H1 (cell line): Measurements from ENCODE around the gene ALKBH1. TPM values are rescaled to one million over a fixed set of nuclear protein-coding genes. Genes with fewer than 3 reads are reported as not detected.
"Not testable (repeated sequence)": the region's sequence is repeated elsewhere in the genome, so short reads cannot be mapped to it uniquely, and the experiment has no call there.

Experiments used
- CTCF ChIA-PET: fragments of 300-600 bp; sonication (Branson Sonifier 250); formaldehyde crosslinking; loops from one replicate; lab custom pipeline; 2021; ENCODE audit not compliant: partially characterized antibody; lab: Charles Lee
- POLR2A ChIA-PET: fragments of 300-600 bp; sonication (Branson Sonifier 250); formaldehyde crosslinking; loops from one replicate; lab custom pipeline; 2021; ENCODE audit warnings: inconsistent platforms; ENCODE audit not compliant: partially characterized antibody; lab: Charles Lee
- DNase-seq, 2 experiments: peaks; one replicate each; pipeline versions ENCODE4 v3.0.0 to v3.0.0-alpha.2; 2010 to 2022; ENCODE audit warnings: low spot score in 2 of 2, low read depth in 1 of 2, mixed read lengths in 1 of 2
- FAIRE-seq: peaks from 2 replicates; lab custom pipeline; 2011; peaks lifted over from hg19 to GRCh38; lab: Jason Lieb, UNC
- H2AFZ ChIP-seq: 2 replicates; pipeline ENCODE4 v1.8.1; 2012; ENCODE audit warnings: low read length, inconsistent platforms
- H2AK5ac ChIP-seq: 2 replicates; pipeline ENCODE4 v1.6.1; 2013; ENCODE audit warnings: low read depth, low read length
- H2BK120ac ChIP-seq: replicated peaks from 2 replicates; pipeline ENCODE3; 2013; ENCODE audit warnings: low read depth, low read length, inconsistent platforms
- H2BK12ac ChIP-seq: 2 replicates; pipeline ENCODE4 v1.6.1; 2013; ENCODE audit warnings: low read depth, low read length
- H2BK15ac ChIP-seq: 2 replicates; pipeline ENCODE4 v1.6.1; 2013; ENCODE audit warnings: low read length
- H2BK20ac ChIP-seq: 2 replicates; pipeline ENCODE4 v1.6.1; 2013; ENCODE audit warnings: low read length
- H2BK5ac ChIP-seq: 2 replicates; pipeline ENCODE4 v1.6.1; 2013; ENCODE audit warnings: low read depth, low read length
- H3K14ac ChIP-seq: 2 replicates; pipeline ENCODE4 v1.6.1; 2013; ENCODE audit warnings: inconsistent platforms; ENCODE audit not compliant: insufficient read length
- H3K18ac ChIP-seq: 2 replicates; pipeline ENCODE4 v1.6.1; 2013; ENCODE audit warnings: low read length; ENCODE audit errors: extremely low read depth
- H3K23ac ChIP-seq: 2 replicates; pipeline ENCODE4 v1.6.1; 2013; ENCODE audit warnings: inconsistent platforms; ENCODE audit not compliant: insufficient read length
- H3K23me2 ChIP-seq: 2 replicates; pipeline ENCODE4 v1.6.1; 2013; ENCODE audit warnings: low read depth, low read length
- H3K27ac ChIP-seq: 2 replicates; pipeline ENCODE4 v1.6.1; 2011; ENCODE audit warnings: low read depth, low read length, inconsistent platforms
- H3K27me3 ChIP-seq, 4 experiments: replicated peaks in 1 of 4; 1 replicate in 1 of 4; 2 replicates in 3 of 4; pipeline versions ENCODE4 v1.6.1 to v1.8.1; 2011 to 2013; ENCODE audit warnings: low read length in 3 of 4, mild to moderate bottlenecking in 3 of 4, inconsistent platforms in 2 of 4, mixed read lengths in 2 of 4, moderate library complexity in 1 of 4; ENCODE audit not compliant: control insufficient read depth in 3 of 4, insufficient read depth in 3 of 4; ENCODE audit errors: extremely low read depth in 1 of 4
- H3K36me3 ChIP-seq, 4 experiments: 2 replicates each; pipeline versions ENCODE4 v1.6.1 to v1.8.1; 2011 to 2013; ENCODE audit warnings: mild to moderate bottlenecking in 4 of 4, low read length in 3 of 4, moderate library complexity in 2 of 4, control low read depth in 1 of 4, inconsistent platforms in 1 of 4; ENCODE audit not compliant: insufficient read depth in 4 of 4, control insufficient read depth in 2 of 4
- H3K4ac ChIP-seq: replicated peaks from 2 replicates; pipeline ENCODE3; 2013; ENCODE audit warnings: low read length, low read depth, mixed read lengths, inconsistent platforms; ENCODE audit not compliant: insufficient read length
- H3K4me1 ChIP-seq, 4 experiments: replicated peaks in 1 of 4; 1 replicate in 1 of 4; 2 replicates in 3 of 4; pipeline versions ENCODE4 v1.6.1 to v1.8.1; 2011 to 2013; ENCODE audit warnings: low read length in 3 of 4, inconsistent platforms in 2 of 4, mixed read lengths in 1 of 4; ENCODE audit not compliant: insufficient read depth in 4 of 4, control insufficient read depth in 3 of 4
- H3K4me2 ChIP-seq, 2 experiments: 2 replicates each; pipeline versions ENCODE4 v1.6.1 to v1.8.1; 2011 to 2013; ENCODE audit warnings: low read depth in 2 of 2, low read length in 2 of 2, control low read depth in 1 of 2, inconsistent platforms in 1 of 2, mild to moderate bottlenecking in 1 of 2; ENCODE audit not compliant: insufficient read depth in 1 of 2
- H3K4me3 ChIP-seq, 4 experiments: fragments of 200-600, 300-600 bp in 1 of 4; sonication (generic), shearing (Covaris generic), sonication (Bioruptor Twin) in 1 of 4; 2 replicates each; pipeline versions ENCODE4 v1.5.1 to v1.8.1; 2011 to 2016; ENCODE audit warnings: low read length in 4 of 4, low read depth in 3 of 4, control low read depth in 2 of 4, inconsistent platforms in 2 of 4, mild to moderate bottlenecking in 2 of 4, mixed read lengths in 1 of 4, moderate library complexity in 1 of 4; ENCODE audit not compliant: insufficient read depth in 2 of 4; ENCODE audit errors: extremely low read depth in 1 of 4
- H3K56ac ChIP-seq: replicated peaks from 2 replicates; pipeline ENCODE3; 2013; ENCODE audit warnings: low read depth, mild to moderate bottlenecking, mixed read lengths, low read length, inconsistent platforms; ENCODE audit not compliant: insufficient read length
- H3K79me1 ChIP-seq: 2 replicates; pipeline ENCODE4 v1.6.1; 2013; ENCODE audit warnings: low read depth, low read length, control low read depth
- H3K79me2 ChIP-seq, 2 experiments: 2 replicates each; pipeline versions ENCODE4 v1.6.1 to v1.8.1; 2012 to 2013; ENCODE audit warnings: low read length in 2 of 2, mild to moderate bottlenecking in 2 of 2, inconsistent platforms in 1 of 2; ENCODE audit not compliant: insufficient read depth in 2 of 2, control insufficient read depth in 1 of 2
- H3K9ac ChIP-seq, 4 experiments: replicated peaks in 1 of 4; 1 replicate in 1 of 4; 2 replicates in 3 of 4; pipeline versions ENCODE4 v1.6.1 to v1.8.1; 2011 to 2013; ENCODE audit warnings: low read depth in 3 of 4, low read length in 3 of 4, control low read depth in 2 of 4, mild to moderate bottlenecking in 2 of 4, moderate library complexity in 2 of 4, inconsistent platforms in 1 of 4; ENCODE audit errors: extremely low read depth in 1 of 4
- H3K9me3 ChIP-seq, 2 experiments: 2 replicates each; pipeline versions ENCODE4 v1.6.1 to v1.8.1; 2012 to 2013; ENCODE audit warnings: mild to moderate bottlenecking in 2 of 2, moderate library complexity in 2 of 2, control low read depth in 1 of 2, inconsistent platforms in 1 of 2, low read depth in 1 of 2, low read length in 1 of 2, mixed read lengths in 1 of 2; ENCODE audit not compliant: insufficient read depth in 2 of 2
- H4K20me1 ChIP-seq, 2 experiments: replicated peaks in 1 of 2; 2 replicates each; pipeline versions ENCODE3 to v1.8.1; 2011 to 2013; ENCODE audit warnings: inconsistent platforms in 2 of 2, low read length in 2 of 2, mild to moderate bottlenecking in 1 of 2; ENCODE audit not compliant: insufficient read depth in 2 of 2, control insufficient read depth in 1 of 2
- H4K5ac ChIP-seq: 2 replicates; pipeline ENCODE4 v1.6.1; 2013; ENCODE audit warnings: low read length, low read depth, mixed read lengths, inconsistent platforms; ENCODE audit not compliant: insufficient read length
- H4K8ac ChIP-seq: 2 replicates; pipeline ENCODE4 v1.8.0; 2013; ENCODE audit warnings: mild to moderate bottlenecking, moderate library complexity, low read length, inconsistent platforms; ENCODE audit not compliant: insufficient read depth; ENCODE audit errors: extremely low read depth
- H4K91ac ChIP-seq: replicated peaks from 2 replicates; pipeline ENCODE3; 2013; ENCODE audit warnings: low read length, mixed read lengths, inconsistent platforms; ENCODE audit not compliant: insufficient read length
- WGBS, 2 experiments: shearing (Covaris generic) in 1 of 2; methylation state at CpG; one replicate each; pipeline versions ENCODE4 v1.1.6 to v1.1.7; 2013 to 2015; ENCODE audit warnings: low lambda C conversion rate in 2 of 2, mixed read lengths in 2 of 2, inconsistent platforms in 1 of 2, low coverage in 1 of 2, missing lambda C conversion rate in 1 of 2; ENCODE audit not compliant: insufficient replicate concordance in 2 of 2, insufficient coverage in 1 of 2, insufficient read length in 1 of 2; ENCODE audit errors: extremely low coverage in 1 of 2, missing lambda C conversion rate in 1 of 2; 5-methylcytosine and 5-hydroxymethylcytosine counted together
- polyA plus RNA-seq, 7 experiments: library from polyadenylated mRNA; depleted of rRNA in 3 of 7; stranded (reverse) in 5 of 7; unstranded in 2 of 7; fragments of >200 nt in 5 of 7; fragments of 200-250 nt in 2 of 7; gene quantifications; 1 replicate in 5 of 7; 2 replicates in 1 of 7; 4 replicates in 1 of 7; pipeline versions ENCODE4 v1.2.1 to v1.2.3, GENCODE V29; 2011 to 2013; ENCODE audit warnings: missing spikeins in 2 of 7, mixed read lengths in 2 of 7
- total RNA-seq: library from RNA; stranded (reverse); fragmentation: NEBNext Ultra II Directional; extraction: Animal tissue kit (Norgen Biotek cat#: 25700); gene quantifications from 2 replicates; pipeline ENCODE4 v1.2.1, GENCODE V29; 2021

The ALKBH1 gene
- total and polyA plus RNA-seq, 2 of the 8 experiments (the other 6 are each of a cell fraction or from before 2014, with no cell fraction given), result 14.3 to 20.0 TPM

- WGBS, 2 experiments, result 85% methylated on average over 4 of the region's 4 CpGs; no CpG with 5 or more reads in 1 of the 2 experiments
Observed at GRCh38 chr14:77635869-77636268, 72.0 kb downstream of the ALKBH1 start.

GRCh38 chr14:77635466-77635865, 72.4 kb downstream of the ALKBH1 start:
- H4K20me1 ChIP-seq, H4K5ac ChIP-seq, H2BK120ac ChIP-seq, H2BK15ac ChIP-seq, H2AFZ ChIP-seq, H3K79me1 ChIP-seq, H3K9ac ChIP-seq, H3K4me1 ChIP-seq, DNase-seq, H4K91ac ChIP-seq, H3K18ac ChIP-seq, H2BK5ac ChIP-seq, H3K27me3 ChIP-seq, H3K27ac ChIP-seq, H3K36me3 ChIP-seq, H3K4me3 ChIP-seq, H3K23me2 ChIP-seq, H3K4me2 ChIP-seq, POLR2A ChIA-PET, H3K4ac ChIP-seq, H3K56ac ChIP-seq, H3K23ac ChIP-seq, FAIRE-seq, H3K79me2 ChIP-seq, H4K8ac ChIP-seq, H3K14ac ChIP-seq, CTCF ChIA-PET, H2BK20ac ChIP-seq, H2AK5ac ChIP-seq, H2BK12ac ChIP-seq: not testable (repeated sequence)
- 83% methylated on average over 5 of the region's 8 CpGs; no CpG with 5 or more reads in 1 of the 2 experiments for WGBS, 2 experiments
- peaks cover 27 to 32% of the 10 kb centered on the region in 2 experiments for H3K9me3 ChIP-seq

More at GRCh38 chr14:77635869-77636268, 72.0 kb downstream of the ALKBH1 start:
- H3K18ac ChIP-seq, H3K4me2 ChIP-seq, CTCF ChIA-PET, H3K4ac ChIP-seq, H2BK12ac ChIP-seq, H3K14ac ChIP-seq, H2BK120ac ChIP-seq, H3K23me2 ChIP-seq, H4K5ac ChIP-seq, FAIRE-seq, H2AK5ac ChIP-seq, H2BK5ac ChIP-seq, H3K36me3 ChIP-seq, H2BK20ac ChIP-seq, H4K8ac ChIP-seq, POLR2A ChIA-PET, H3K27me3 ChIP-seq, H3K27ac ChIP-seq, H3K56ac ChIP-seq, H3K79me1 ChIP-seq, H3K4me3 ChIP-seq, H2AFZ ChIP-seq, H3K9ac ChIP-seq, H3K4me1 ChIP-seq, DNase-seq, H3K23ac ChIP-seq, H2BK15ac ChIP-seq, H4K91ac ChIP-seq, H3K79me2 ChIP-seq, H4K20me1 ChIP-seq: not testable (repeated sequence)
- H3K9me3 ChIP-seq, result peaks cover 27 to 32% of the 10 kb centered on the region in 2 experiments
